Measurements from ENCODE around the gene TSPYL2.

Gene TSPYL2

DNA sequence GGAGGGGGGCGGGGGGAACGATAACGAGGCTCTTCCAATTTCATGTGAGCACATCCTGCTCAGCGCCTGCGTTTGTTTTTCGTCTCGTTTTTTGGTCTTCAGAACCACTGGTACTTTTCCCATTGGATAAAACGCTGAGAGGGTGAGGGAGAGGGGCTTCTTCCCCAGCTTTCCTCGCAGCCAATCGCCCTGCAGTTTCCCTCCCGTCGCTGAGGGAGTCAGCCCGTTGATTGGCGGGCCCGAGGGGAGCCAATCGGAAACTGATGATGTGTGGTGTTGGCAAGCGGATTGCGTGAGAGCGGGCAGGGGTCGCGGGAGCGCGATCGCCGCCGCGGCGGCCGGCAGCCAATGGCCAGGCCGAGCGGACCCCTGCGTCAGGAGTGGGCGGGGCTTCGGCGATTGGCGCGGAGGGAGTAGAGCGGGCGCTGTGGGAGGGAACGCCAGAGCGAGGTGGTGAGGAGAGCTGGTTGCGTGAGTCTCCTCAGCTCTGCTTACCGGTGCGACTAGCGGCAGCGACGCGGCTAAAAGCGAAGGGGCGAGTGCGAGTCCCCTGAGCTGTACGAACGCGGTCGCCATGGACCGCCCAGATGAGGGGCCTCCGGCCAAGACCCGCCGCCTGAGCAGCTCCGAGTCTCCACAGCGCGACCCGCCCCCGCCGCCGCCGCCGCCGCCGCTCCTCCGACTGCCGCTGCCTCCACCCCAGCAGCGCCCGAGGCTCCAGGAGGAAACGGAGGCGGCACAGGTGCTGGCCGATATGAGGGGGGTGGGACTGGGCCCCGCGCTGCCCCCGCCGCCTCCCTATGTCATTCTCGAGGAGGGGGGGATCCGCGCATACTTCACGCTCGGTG, at the start of gene TSPYL2:
TSS of gene TSPYL2 (plus strand) at position 443 of the 848 bp plus-strand sequence. CDS start at position 575, 132 bp downstream.
- DNase-seq (ENCODE audit: low read depth, low spot score), result peak; percentile 98

- DNase-seq (ENCODE audit: low read depth, low spot score), result no peak
Measured at GRCh38 chrX:53036149-53036548, 46.0 kb upstream of the TSPYL2 start.

DNA sequence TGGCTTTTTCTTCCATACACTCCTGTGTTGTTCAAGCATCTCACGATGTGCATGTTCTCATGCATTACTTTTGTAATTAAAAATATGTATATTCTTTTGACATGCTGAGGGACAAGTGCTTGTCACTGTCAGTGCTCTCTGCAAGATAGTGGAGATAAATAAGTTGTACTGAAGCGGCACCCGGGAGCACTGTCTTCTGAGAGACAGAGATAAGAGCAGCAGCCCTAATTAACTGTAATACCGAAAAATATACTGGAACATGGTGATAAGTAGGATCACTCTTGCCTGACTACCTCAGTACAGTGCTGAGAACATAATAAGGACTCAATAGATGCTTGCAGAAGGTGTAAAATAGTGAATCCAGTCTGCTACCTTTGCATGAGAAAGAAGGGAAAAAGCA, 42.9 kb upstream of the TSPYL2 start:
- no peak for DNase-seq (ENCODE audit: low read depth, low spot score)

DNA sequence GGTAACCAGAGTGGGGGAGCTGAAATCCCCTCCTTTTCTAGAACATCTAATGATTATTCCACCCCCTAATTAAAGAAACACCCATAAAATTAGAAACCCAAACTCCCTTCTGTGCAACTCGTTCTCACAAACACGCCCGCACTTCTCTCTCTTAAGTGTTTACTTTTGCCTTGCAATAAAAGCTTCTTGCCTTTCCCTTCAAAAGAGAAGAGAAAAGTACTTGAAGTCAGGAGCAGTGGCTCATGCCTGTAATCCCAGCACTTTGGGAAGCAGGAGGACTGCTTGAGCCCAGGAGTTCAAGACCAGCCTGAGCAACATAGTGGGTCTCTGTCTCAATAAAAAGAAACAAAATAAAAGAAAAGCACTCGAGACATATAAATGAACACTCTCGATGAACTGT, 37.2 kb upstream of the TSPYL2 start:
- no peak for DNase-seq (ENCODE audit: low read depth, low spot score)

DNA sequence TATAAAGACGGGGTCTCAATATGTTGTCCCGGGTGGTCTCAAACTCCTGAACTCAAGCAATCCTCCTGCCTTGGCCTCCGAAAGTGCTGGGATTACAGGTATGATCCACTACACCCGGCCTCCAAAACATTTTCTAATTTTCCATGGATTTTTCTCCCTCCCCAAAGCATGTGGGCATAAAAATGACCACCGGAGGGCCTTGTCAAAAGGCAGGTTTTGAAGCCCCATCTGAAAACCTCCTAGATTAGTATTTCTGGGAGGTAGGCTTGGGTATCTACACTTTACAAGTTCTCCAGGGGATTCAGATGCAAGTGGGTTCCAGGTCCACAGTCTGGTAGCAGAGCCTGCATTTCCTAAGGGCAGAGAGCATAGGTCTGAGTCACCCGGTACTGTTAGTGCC, 34.9 kb upstream of the TSPYL2 start:
- DNase-seq (ENCODE audit: low read depth, low spot score), result peak; percentile 15

GRCh38 chrX:53048169-53049126, 33.7 kb upstream of the TSPYL2 start, which contains the start of gene GPR173:
GPR173 (plus strand) TSS chrX:53048789; CDS start chrX:53076622, 27,833 bp downstream.
- DNase-seq (ENCODE audit: low read depth, low spot score), result peak; percentile 80

DNA sequence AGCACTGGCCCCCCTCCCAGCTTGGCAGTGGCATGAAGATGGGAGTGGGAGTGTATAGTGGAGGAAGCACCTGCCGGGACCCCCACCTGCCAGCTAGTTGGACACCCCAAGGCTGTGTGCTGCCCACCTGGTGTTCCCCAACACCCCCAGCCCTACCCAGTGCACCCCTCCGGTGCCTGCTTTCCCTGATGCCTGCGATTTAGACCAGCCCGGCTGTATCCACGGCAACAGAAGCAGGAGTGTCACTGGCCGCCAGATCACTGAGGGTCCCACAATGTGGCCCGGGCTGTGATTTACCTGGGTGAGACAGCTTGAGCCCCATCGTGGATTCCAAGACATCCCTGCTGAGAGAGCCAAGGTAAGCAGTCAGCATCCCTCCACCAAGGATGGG, 33.0 kb upstream of the TSPYL2 start:
- DNase-seq (ENCODE audit: low read depth, low spot score), result no peak

DNA sequence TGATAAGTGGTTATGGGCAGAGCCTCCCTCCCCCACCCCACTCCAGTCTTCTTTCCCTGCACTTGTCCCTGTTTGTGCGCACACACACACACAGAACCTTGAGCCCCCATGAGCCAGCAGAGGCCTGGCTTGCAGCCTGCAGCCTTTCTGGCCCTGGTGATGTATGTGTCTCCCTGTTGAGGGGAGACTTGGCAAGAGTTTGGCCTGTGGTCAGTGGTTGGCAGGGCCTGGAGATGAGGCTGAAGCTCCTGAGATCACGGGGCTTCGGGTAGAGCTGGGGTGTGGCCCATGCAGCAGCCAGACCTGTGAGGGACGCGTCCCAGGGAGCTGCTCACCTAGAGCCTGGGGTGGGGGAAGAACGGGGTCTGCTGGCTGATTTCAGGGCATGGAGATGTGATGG, 31.3 kb upstream of the TSPYL2 start:
- peak; percentile 58 for DNase-seq (ENCODE audit: low read depth, low spot score)

GRCh38 chrX:53055244-53055849, 26.8 kb upstream of the TSPYL2 start:
- no peak for DNase-seq (ENCODE audit: low read depth, low spot score)

GRCh38 chrX:53056292-53056691, 25.9 kb upstream of the TSPYL2 start:
- DNase-seq (ENCODE audit: low read depth, low spot score), result no peak

- no peak for DNase-seq (ENCODE audit: low read depth, low spot score)
Measured at GRCh38 chrX:53065104-53065503, 17.1 kb upstream of the TSPYL2 start.

- no peak for DNase-seq (ENCODE audit: low read depth, low spot score)
Measured at GRCh38 chrX:53071064-53071463, 11.1 kb upstream of the TSPYL2 start.

DNA sequence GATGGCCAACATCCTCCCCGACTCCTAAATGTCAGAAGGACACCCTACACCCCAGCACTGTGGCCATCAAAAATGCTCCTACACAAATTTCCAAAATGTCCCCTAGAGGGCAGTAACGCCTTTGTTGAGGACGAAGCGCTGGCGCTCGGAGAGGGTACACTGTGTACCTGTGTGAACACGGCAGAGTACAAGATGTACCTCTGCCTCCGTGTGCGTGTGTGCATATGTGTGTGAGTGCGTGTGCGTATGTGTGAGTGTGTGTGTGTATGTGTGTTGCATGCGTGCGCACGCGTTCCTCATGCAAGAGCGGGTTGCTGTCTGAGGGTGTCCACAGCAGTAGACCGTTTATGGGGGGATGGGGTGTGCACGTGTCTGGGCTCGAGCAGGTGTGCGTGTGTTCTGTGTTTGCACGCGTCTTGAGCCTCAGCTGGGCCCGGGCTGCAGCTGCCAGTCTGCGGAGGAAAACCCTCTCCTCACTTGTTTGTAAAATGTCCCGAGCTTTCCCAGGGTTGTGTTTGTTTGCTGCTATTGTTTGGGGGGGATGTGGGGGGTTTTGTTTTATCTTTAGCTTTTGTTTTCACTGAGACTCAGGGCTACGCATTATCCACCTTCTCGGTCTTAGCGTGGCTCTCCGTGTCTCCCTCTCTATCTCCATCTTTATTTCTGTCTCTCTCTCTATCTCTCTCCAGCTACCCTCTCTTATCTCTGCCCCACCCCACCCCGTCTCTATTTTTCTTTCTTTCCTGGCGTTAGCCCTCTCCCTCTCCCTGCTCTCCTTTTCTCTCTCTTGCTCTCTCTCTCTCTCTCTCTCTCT, 10.4 kb upstream of the TSPYL2 start:
- DNase-seq (ENCODE audit: low read depth, low spot score), result peak; percentile 76

- no peak for DNase-seq (ENCODE audit: low read depth, low spot score)
Measured at GRCh38 chrX:53072418-53073114, 9.6 kb upstream of the TSPYL2 start.

GRCh38 chrX:53073115-53073586, 9.0 kb upstream of the TSPYL2 start:
- DNase-seq (ENCODE audit: low read depth, low spot score), result no peak

DNA sequence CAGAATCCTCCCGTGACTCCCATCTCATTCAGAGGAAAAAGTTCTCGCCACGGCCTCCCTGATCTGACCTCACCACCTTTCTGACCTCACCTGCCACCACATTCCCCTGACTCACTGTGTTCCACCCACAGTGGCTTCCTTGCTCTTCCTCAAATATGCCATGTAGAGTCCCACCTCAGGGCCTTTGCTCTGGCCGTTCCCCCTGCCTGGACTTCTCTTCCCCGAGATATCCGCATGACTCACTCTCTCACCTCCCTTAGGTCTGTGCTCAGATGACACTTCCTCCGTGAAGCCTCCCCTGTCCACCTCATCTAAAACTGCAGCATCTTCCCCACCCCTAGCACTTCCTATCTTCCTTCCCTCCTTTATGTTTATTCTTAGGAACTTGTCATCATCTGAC, 7.2 kb upstream of the TSPYL2 start:
- no peak for DNase-seq (ENCODE audit: low read depth, low spot score)

- DNase-seq (ENCODE audit: low read depth, low spot score), result no peak
Measured at GRCh38 chrX:53076671-53077070, 5.5 kb upstream of the TSPYL2 start.

DNA sequence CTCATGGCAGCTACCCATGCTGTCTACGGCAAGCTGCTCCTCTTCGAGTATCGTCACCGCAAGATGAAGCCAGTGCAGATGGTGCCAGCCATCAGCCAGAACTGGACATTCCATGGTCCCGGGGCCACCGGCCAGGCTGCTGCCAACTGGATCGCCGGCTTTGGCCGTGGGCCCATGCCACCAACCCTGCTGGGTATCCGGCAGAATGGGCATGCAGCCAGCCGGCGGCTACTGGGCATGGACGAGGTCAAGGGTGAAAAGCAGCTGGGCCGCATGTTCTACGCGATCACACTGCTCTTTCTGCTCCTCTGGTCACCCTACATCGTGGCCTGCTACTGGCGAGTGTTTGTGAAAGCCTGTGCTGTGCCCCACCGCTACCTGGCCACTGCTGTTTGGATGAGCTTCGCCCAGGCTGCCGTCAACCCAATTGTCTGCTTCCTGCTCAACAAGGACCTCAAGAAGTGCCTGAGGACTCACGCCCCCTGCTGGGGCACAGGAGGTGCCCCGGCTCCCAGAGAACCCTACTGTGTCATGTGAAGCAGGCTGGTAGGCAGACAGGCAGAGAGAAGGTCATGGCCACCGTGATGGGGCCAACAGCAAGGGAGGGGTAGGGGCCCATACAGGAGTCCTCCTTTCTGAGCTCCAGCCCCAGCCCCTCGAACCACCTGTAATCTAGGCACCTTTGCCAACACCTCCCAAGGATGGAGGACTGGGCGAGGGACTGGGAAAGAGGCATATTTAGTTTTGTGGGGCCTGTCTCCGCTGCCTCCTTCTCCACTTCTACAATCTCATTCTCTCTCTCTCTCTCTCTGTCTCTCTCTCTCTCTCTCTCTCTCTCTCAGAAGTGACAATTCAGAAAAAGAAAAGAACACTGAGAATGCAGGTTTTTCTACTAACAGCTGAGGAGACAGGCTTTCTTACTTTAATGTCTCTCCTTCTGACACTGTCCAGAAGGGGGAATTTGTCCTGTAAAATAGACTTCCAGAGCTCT, 4.7 kb upstream of the TSPYL2 start:
- no peak for DNase-seq (ENCODE audit: low read depth, low spot score)

DNA sequence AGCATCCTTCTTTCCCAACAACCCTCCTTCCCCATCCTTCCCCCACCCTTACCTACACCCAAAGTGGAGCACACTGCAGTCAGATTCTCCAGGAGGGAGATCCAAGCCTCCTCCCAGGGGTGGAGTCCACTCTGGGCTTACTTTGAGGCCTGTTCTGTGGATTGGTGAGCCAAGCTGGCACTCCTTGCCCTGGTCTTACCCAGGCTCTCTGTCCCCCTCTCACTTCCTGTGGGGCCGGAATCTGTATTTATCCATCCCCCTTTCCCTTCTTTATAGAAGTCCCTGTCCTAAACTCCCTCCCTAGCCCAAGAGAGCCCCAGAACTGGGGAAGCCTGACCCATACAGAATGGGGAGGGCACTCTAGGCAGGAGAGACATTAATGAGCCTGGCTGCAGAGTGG, 3.2 kb upstream of the TSPYL2 start:
- no peak for DNase-seq (ENCODE audit: low read depth, low spot score)

All from astrocyte of the hippocampus (primary cell).